Endothelial cell of umbilical vein (primary cell): Measurements from ENCODE around the gene IFITM10. TPM values are rescaled to one million over a fixed set of nuclear protein-coding genes. Genes with fewer than 3 reads are reported as not detected.

Source experiments
- BruUV-seq: library from RNA; stranded (reverse); fragments of 400-500 nt; replicated peaks from 2 replicates; lab custom pipeline; 2021; lab: Mats Ljungman, UMichigan
- CTCF ChIA-PET: fragments of 300-600, 350-600 bp; sonication (Branson Sonifier 250); formaldehyde crosslinking; loops from one replicate; lab custom pipeline; 2021; ENCODE audit warnings: antibody characterized with exemption, inconsistent platforms; lab: Charles Lee
- POLR2A ChIA-PET: fragments of 300-600, 350-600 bp; sonication (Branson Sonifier 250); formaldehyde crosslinking; loops from one replicate; lab custom pipeline; 2021; ENCODE audit warnings: antibody characterized with exemption, inconsistent platforms; lab: Charles Lee
- DNase-seq: peaks from one replicate; pipeline ENCODE4 v3.0.0-alpha.2; 2011; ENCODE audit warnings: low read depth, low spot score
- FAIRE-seq: peaks from 2 replicates; lab custom pipeline; 2011; peaks lifted over from hg19 to GRCh38; lab: Jason Lieb, UNC
- H2AFZ ChIP-seq: 2 replicates; pipeline ENCODE4 v1.6.0; 2012; ENCODE audit warnings: low read depth, low read length, control low read depth, inconsistent platforms
- H3K27ac ChIP-seq: 2 replicates; pipeline ENCODE4 v1.5.1; 2011; ENCODE audit warnings: low read depth, mild to moderate bottlenecking, control low read depth, low read length, moderate library complexity; ENCODE audit not compliant: insufficient read depth
- H3K27me3 ChIP-seq, 2 experiments: 2 replicates each; pipeline versions ENCODE4 v1.6.0 to v1.6.1; 2011; ENCODE audit warnings: low read length in 2 of 2, mixed read lengths in 1 of 2; ENCODE audit not compliant: control insufficient read depth in 2 of 2, insufficient read depth in 2 of 2
- H3K36me3 ChIP-seq, 2 experiments: 2 replicates in 1 of 2; 3 replicates in 1 of 2; pipeline ENCODE4 v1.5.1; 2011; ENCODE audit warnings: low read length in 2 of 2, mild to moderate bottlenecking in 1 of 2, moderate library complexity in 1 of 2; ENCODE audit not compliant: control insufficient read depth in 2 of 2, insufficient read depth in 2 of 2; ENCODE audit errors: extremely low read depth in 1 of 2
- H3K4me1 ChIP-seq: 3 replicates; pipeline ENCODE4 v1.5.1; 2011; ENCODE audit warnings: mild to moderate bottlenecking, low read length; ENCODE audit not compliant: control insufficient read depth, insufficient read depth; ENCODE audit errors: extremely low read depth
- H3K4me2 ChIP-seq: 2 replicates; pipeline ENCODE4 v1.6.1; 2011; ENCODE audit warnings: low read length, control low read depth, mixed read lengths; ENCODE audit not compliant: insufficient read depth
- H3K4me3 ChIP-seq, 3 experiments: fragments of 200-600 bp in 1 of 3; sonication (generic), shearing (Covaris generic) in 1 of 3; replicated peaks in 1 of 3; 2 replicates each; pipeline ENCODE4 v1.5.1; 2011 to 2016; ENCODE audit warnings: control low read depth in 3 of 3, low read length in 3 of 3, mild to moderate bottlenecking in 2 of 3, inconsistent platforms in 1 of 3, low read depth in 1 of 3, moderate library complexity in 1 of 3; ENCODE audit not compliant: insufficient read depth in 1 of 3
- H3K79me2 ChIP-seq: 2 replicates; pipeline ENCODE4 v1.6.0; 2012; ENCODE audit warnings: low read length, inconsistent platforms; ENCODE audit not compliant: control insufficient read depth, insufficient read depth
- H3K9ac ChIP-seq: replicated peaks from 2 replicates; pipeline ENCODE3; 2011; ENCODE audit warnings: low read length, control low read depth; ENCODE audit not compliant: insufficient read depth; ENCODE audit errors: extremely low read depth
- H3K9me1 ChIP-seq: replicated peaks from 3 replicates; pipeline ENCODE4 v1.6.0; 2011; ENCODE audit warnings: mild to moderate bottlenecking, low read length; ENCODE audit not compliant: control insufficient read depth, insufficient read depth; ENCODE audit errors: extremely low read depth
- H3K9me3 ChIP-seq: replicated peaks from 2 replicates; pipeline ENCODE4 v1.5.1; 2012; ENCODE audit warnings: low read length, inconsistent platforms; ENCODE audit not compliant: control insufficient read depth, insufficient read depth
- H4K20me1 ChIP-seq: replicated peaks from 2 replicates; pipeline ENCODE3; 2011; ENCODE audit warnings: mild to moderate bottlenecking, low read length; ENCODE audit not compliant: control insufficient read depth, insufficient read depth; ENCODE audit errors: extremely low read depth
- EZH2 ChIP-seq: IDR thresholded peaks from 2 replicates; pipeline ENCODE4 v1.6.1; 2012; ENCODE audit warnings: borderline replicate concordance, low read depth, mild to moderate bottlenecking, moderate library complexity, low read length, inconsistent platforms; ENCODE audit not compliant: severe bottlenecking
- FOS ChIP-seq: IDR thresholded peaks from 2 replicates; pipeline ENCODE4 v1.6.1; 2011; ENCODE audit warnings: mild to moderate bottlenecking, low read length, moderate library complexity, borderline replicate concordance; ENCODE audit not compliant: insufficient read depth
- GATA2 ChIP-seq: IDR thresholded peaks from 2 replicates; pipeline ENCODE4 v1.7.0; 2011; ENCODE audit warnings: low read depth, mild to moderate bottlenecking, moderate library complexity, mixed read lengths, low read length; ENCODE audit not compliant: insufficient read length, insufficient read depth
- JUN ChIP-seq: IDR thresholded peaks from 2 replicates; pipeline ENCODE4 v1.6.1; 2011; ENCODE audit warnings: borderline replicate concordance, low read depth; ENCODE audit not compliant: insufficient read length, insufficient read depth
- MYC ChIP-seq: IDR thresholded peaks from one replicate; pipeline ENCODE4 v1.6.1; 2011; ENCODE audit warnings: mild to moderate bottlenecking, low read depth, low read length
- POLR2A ChIP-seq: IDR thresholded peaks from 2 replicates; pipeline ENCODE4 v1.6.1; 2012; ENCODE audit warnings: low read depth, mild to moderate bottlenecking, control low read depth, low read length
- POLR2AphosphoS5 ChIP-seq: IDR thresholded peaks from 2 replicates; pipeline ENCODE4 v1.6.1; 2012; ENCODE audit warnings: low read depth, mild to moderate bottlenecking, control low read depth, low read length, moderate library complexity; ENCODE audit not compliant: insufficient read depth
- dilution Hi-C: fragments of 300-500 bp; cut with MboI; formaldehyde crosslinking; loops from one replicate; pipeline ENCODE4 v1.15.0; 2019; ENCODE audit warnings: low sequenced_read_pairs; ENCODE audit not compliant: extremely low pct_ligation_motif_present
- intact Hi-C: fragments of 100-400 bp; cut with micrococcal nuclease; formaldehyde crosslinking; loops from one replicate; pipeline ENCODE4 v1.10.0; 2022
- polyA plus RNA-seq, 4 experiments: library from polyadenylated mRNA; depleted of rRNA in 3 of 4; stranded (reverse) in 3 of 4; unstranded in 1 of 4; fragments of >200 nt; gene quantifications; 2 replicates each; pipeline versions ENCODE4 v1.2.1 to v1.2.3, GENCODE V29; 2011 to 2012; ENCODE audit warnings: missing spikeins in 1 of 4
- total RNA-seq: library from RNA; stranded (reverse); gene quantifications from 2 replicates; pipeline ENCODE4 v1.2.3, GENCODE V29; 2021
- TF ChIP-seq, protein P1 (sequence below), 2 donors: IDR thresholded peaks; 1 replicate in 1 of 2; 2 replicates in 1 of 2; pipeline ENCODE4 v1.5.1; 2011; ENCODE audit warnings: low read length in 2 of 2, mild to moderate bottlenecking in 2 of 2, moderate library complexity in 2 of 2, control low read depth in 1 of 2, inconsistent platforms in 1 of 2, low read depth in 1 of 2; ENCODE audit not compliant: insufficient read depth in 1 of 2; ENCODE audit errors: extremely low read depth in 1 of 2
- TF ChIP-seq, protein P2 (sequence below): IDR thresholded peaks from 2 replicates; pipeline ENCODE4 v1.6.1; 2011; ENCODE audit not compliant: insufficient read depth, insufficient read length

Gene IFITM10
- total and polyA plus RNA-seq, 2 donors (not counting 3 experiments of a cell fraction or from before 2014, with no cell fraction given) = 0.04 to 0.66 TPM

GRCh38 chr11:1737080-1737757, 13.2 kb downstream of the IFITM10 start:
- FAIRE-seq = no peak
- no TSS peak for BruUV-seq
- Histone ChIP-seq H3K4me1 (no peaks in the 10 kb centered on the region), H3K9me3 (no peaks in the 10 kb centered on the region), H2AFZ (no peak overlapping the region), H3K36me3 (no peaks in the 10 kb centered on the region), H3K27me3 (no peaks in the 10 kb centered on the region), H3K27ac (no peak overlapping the region), H3K79me2 (no peaks in the 10 kb centered on the region), H4K20me1 (no peaks in the 10 kb centered on the region), H3K9ac (no peak overlapping the region), H3K4me2 (no peak overlapping the region), H3K9me1 (no peaks in the 10 kb centered on the region), H3K4me3 (no peak overlapping the region)
- ChIA-PET POLR2A (no interaction called here), CTCF (interaction anchor here (1.3 kb wide), 1 partner anchor 13 kb away, joined by 3 read pairs; no protein-coding TSS in a partner anchor)
- dilution Hi-C loops = no loop called here
- intact Hi-C loops = no loop called here
- TF ChIP-seq GATA2 = no peak
- no peak for TF ChIP-seq FOS
- TF ChIP-seq, protein P1, sequence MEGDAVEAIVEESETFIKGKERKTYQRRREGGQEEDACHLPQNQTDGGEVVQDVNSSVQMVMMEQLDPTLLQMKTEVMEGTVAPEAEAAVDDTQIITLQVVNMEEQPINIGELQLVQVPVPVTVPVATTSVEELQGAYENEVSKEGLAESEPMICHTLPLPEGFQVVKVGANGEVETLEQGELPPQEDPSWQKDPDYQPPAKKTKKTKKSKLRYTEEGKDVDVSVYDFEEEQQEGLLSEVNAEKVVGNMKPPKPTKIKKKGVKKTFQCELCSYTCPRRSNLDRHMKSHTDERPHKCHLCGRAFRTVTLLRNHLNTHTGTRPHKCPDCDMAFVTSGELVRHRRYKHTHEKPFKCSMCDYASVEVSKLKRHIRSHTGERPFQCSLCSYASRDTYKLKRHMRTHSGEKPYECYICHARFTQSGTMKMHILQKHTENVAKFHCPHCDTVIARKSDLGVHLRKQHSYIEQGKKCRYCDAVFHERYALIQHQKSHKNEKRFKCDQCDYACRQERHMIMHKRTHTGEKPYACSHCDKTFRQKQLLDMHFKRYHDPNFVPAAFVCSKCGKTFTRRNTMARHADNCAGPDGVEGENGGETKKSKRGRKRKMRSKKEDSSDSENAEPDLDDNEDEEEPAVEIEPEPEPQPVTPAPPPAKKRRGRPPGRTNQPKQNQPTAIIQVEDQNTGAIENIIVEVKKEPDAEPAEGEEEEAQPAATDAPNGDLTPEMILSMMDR (IDR thresholded peaks at IDR 0.05; ENCODE audit: extremely low read depth in 1 of 2, insufficient read depth in 1 of 2, low read depth in 1 of 2, low read length in 2 of 2) = no peak
- no peak for TF ChIP-seq EZH2
- TF ChIP-seq, protein P2, sequence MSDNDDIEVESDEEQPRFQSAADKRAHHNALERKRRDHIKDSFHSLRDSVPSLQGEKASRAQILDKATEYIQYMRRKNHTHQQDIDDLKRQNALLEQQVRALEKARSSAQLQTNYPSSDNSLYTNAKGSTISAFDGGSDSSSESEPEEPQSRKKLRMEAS = no peak
- TF ChIP-seq POLR2A = no peak
- TF ChIP-seq JUN = no peak
- TF ChIP-seq POLR2AphosphoS5 = no peak
- TF ChIP-seq MYC = no peak
- no peak for DNase-seq
